GM06990 (cell line): ENCODE data around the gene TPT1.
"Not testable (repeated sequence)": the region's sequence is repeated elsewhere in the genome, so short reads cannot be mapped to it uniquely, and the experiment has no call there.

ENCODE experiments used
- DNase-seq: peaks from one replicate; pipeline ENCODE4 v3.0.0-alpha.2; 2011; ENCODE audit not compliant: insufficient read length; ENCODE audit errors: extremely low read depth
- H3K27me3 ChIP-seq: replicated peaks from 2 replicates; pipeline ENCODE4 v1.6.0; 2011; ENCODE audit warnings: low read length; ENCODE audit not compliant: control insufficient read depth, insufficient read depth
- H3K36me3 ChIP-seq: 2 replicates; pipeline ENCODE4 v1.5.1; 2011; ENCODE audit warnings: low read length; ENCODE audit not compliant: control insufficient read depth, insufficient read depth
- H3K4me3 ChIP-seq: replicated peaks from 2 replicates; pipeline ENCODE4 v1.5.1; 2011; ENCODE audit warnings: low read depth, mild to moderate bottlenecking, control low read depth, low read length
- TF ChIP-seq, protein P1 (sequence below): IDR thresholded peaks from 2 replicates; pipeline ENCODE4 v1.5.1; 2011; ENCODE audit warnings: low read length, control low read depth, mild to moderate bottlenecking, inconsistent platforms; ENCODE audit not compliant: insufficient read depth, poor library complexity, severe bottlenecking

Gene TPT1

GRCh38 chr13:45341034-45341798 lies at the start of gene TPT1:
TSS of gene TPT1 (minus strand) at chr13:45341183. CDS start at chr13:45341069, 114 bp downstream.
- H3K4me3 ChIP-seq: peak within 1 kb of the TSS; percentile 97
- no peaks in the 10 kb centered on the region for H3K27me3 ChIP-seq
- TF ChIP-seq, protein P1, sequence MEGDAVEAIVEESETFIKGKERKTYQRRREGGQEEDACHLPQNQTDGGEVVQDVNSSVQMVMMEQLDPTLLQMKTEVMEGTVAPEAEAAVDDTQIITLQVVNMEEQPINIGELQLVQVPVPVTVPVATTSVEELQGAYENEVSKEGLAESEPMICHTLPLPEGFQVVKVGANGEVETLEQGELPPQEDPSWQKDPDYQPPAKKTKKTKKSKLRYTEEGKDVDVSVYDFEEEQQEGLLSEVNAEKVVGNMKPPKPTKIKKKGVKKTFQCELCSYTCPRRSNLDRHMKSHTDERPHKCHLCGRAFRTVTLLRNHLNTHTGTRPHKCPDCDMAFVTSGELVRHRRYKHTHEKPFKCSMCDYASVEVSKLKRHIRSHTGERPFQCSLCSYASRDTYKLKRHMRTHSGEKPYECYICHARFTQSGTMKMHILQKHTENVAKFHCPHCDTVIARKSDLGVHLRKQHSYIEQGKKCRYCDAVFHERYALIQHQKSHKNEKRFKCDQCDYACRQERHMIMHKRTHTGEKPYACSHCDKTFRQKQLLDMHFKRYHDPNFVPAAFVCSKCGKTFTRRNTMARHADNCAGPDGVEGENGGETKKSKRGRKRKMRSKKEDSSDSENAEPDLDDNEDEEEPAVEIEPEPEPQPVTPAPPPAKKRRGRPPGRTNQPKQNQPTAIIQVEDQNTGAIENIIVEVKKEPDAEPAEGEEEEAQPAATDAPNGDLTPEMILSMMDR: no peak
- peaks cover 11% of the 10 kb centered on the region for H3K36me3 ChIP-seq
- DNase-seq: peak; percentile 100

DNA sequence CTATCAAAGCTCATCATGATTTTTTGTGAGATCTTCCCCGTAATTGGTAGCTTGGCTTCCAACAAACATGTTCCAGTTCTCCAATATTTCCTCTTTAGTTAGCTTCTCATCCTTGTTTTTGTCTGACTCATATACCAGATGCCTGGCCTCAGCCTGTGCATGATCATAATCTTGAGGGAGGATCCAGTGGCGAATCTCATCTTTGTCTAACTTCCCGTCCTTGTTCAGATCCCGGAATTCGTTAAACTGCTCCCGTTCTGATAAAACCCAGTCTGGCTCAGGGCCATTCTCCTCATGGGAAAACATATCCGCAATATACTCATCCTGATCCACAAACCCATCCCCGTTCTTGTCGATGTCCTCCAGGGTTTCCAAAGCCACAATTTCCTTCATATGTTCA lies 49.4 kb upstream of the TPT1 start:
- H3K4me3 ChIP-seq, H3K36me3 ChIP-seq: not testable (repeated sequence)

GRCh38 chr13:45388664-45389063 lies 47.7 kb upstream of the TPT1 start:
- no peaks in the 10 kb centered on the region; the same call in none of the 2 replicates for H3K36me3 ChIP-seq

More for the DNA sequence above, 49.4 kb upstream of the TPT1 start:
- H3K27me3 ChIP-seq, DNase-seq: not testable (repeated sequence)

GRCh38 chr13:45386892-45387575 lies 46.1 kb upstream of the TPT1 start:
- not testable (repeated sequence) for H3K4me3 ChIP-seq, H3K27me3 ChIP-seq, H3K36me3 ChIP-seq, DNase-seq

More at GRCh38 chr13:45388664-45389063, 47.7 kb upstream of the TPT1 start:
- TF ChIP-seq, protein P1: no peak
- DNase-seq: no peak
- no peaks in the 10 kb centered on the region for H3K27me3 ChIP-seq
- no peak overlapping the region for H3K4me3 ChIP-seq

- Histone ChIP-seq H3K36me3 (no peaks in the 10 kb centered on the region; the same call in 1 of the 2 replicates), H3K4me3 (no peak overlapping the region), H3K27me3 (no peaks in the 10 kb centered on the region)
- TF ChIP-seq, protein P1: no peak
- DNase-seq: no peak
These were observed 45.0 kb upstream of the TPT1 start for GRCh38 chr13:45385907-45386553.

DNA sequence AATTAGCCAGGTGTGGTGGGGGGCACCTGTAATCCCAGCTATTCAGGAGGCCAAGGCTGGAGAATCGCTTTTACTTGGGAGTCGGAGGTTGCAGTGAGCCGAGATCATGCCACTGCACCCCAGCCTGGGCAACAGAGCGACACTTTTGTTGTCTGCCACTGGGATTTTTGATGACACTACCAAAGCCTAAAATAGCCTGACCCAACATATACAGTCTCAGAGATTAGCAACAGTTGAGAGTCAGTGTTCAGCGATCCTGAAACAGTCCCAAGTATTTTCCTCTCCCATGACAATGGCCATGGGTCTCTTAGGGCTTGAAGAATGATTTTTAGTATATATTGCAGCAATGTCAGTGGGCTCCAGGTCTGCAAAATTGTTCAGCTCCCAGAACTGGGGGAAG lies 44.3 kb upstream of the TPT1 start:
- Histone ChIP-seq H3K4me3 (no peak overlapping the region), H3K36me3 (no peaks in the 10 kb centered on the region; the same call in 1 of the 2 replicates), H3K27me3 (no peaks in the 10 kb centered on the region)
- TF ChIP-seq, protein P1: no peak
- DNase-seq: no peak
